GM12891 (cell line): Measurements from ENCODE around the gene MYO1D.

ENCODE experiments used
- POLR2A ChIP-seq: IDR thresholded peaks from 2 replicates; pipeline ENCODE4 v1.6.1; 2011; ENCODE audit warnings: low read depth, low read length, control low read depth
- POLR2AphosphoS5 ChIP-seq: IDR thresholded peaks from 2 replicates; pipeline ENCODE4 v1.6.1; 2011; ENCODE audit warnings: low read depth, low read length, control low read depth
- TAF1 ChIP-seq: IDR thresholded peaks from 2 replicates; pipeline ENCODE4 v1.6.1; 2011; ENCODE audit warnings: low read depth, low read length, control low read depth

DNA sequence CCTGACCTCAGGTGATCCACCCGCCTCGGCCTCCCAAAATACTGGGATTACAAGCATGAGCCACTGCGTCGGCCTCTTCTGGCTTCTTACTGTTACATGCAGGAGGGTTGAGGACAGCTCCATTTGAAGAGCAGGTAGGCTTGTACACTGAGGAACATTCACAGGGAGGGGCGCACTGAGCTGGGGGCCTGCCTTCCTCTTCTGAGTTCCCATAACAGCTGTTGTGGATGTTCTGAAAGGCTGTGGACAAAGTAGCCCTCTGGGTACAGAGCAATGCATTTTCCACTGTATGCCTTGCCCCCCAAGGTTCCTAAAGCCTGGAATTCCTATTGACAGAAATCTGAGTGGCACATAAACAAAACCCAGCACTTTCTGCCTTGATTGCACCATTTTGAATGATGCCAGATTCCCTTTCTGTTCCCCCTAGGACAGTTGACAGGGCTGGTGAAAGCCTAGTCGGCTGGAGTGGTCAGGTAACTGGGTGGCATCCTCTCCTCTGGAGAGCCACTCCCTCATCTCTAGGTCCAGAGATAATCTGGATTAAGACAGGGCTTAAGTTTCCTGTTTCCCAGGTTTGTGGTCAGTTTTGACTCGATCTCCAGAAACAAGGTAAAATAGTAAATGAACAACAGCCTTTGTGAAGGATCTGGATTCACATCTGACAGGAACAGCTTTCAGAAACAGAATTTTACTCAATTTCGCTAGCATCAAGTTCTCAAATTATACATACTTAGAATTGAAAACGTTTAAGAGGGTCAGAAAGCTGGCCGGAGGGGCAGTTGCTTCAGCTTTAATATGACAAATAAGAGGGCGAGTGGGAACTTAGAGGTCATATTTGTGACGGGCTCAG, 391.4 kb downstream of the MYO1D start:
- TF ChIP-seq POLR2AphosphoS5 (no peak), TAF1 (no peak), POLR2A (no peak; the same call in 1 of the 2 replicates)
